DOHH2 (cell line): ENCODE results near the gene ZFHX2.

Source experiments
- EZH2phosphoT487 ChIP-seq: fragments of 200-600 bp; sonication (generic); IDR thresholded peaks from 2 replicates; pipeline ENCODE4 v1.6.1; 2017; ENCODE audit warnings: borderline replicate concordance, mild to moderate bottlenecking, antibody characterized with exemption, low read length, moderate library complexity, mixed read lengths
- TF ChIP-seq, protein P1 (sequence below): fragments of 200-600 bp; sonication (generic); IDR thresholded peaks from one replicate; pipeline ENCODE4 v1.5.1; 2014; ENCODE audit warnings: antibody characterized with exemption, mild to moderate bottlenecking, low read depth, low read length; ENCODE audit not compliant: poor library complexity, severe bottlenecking

DNA sequence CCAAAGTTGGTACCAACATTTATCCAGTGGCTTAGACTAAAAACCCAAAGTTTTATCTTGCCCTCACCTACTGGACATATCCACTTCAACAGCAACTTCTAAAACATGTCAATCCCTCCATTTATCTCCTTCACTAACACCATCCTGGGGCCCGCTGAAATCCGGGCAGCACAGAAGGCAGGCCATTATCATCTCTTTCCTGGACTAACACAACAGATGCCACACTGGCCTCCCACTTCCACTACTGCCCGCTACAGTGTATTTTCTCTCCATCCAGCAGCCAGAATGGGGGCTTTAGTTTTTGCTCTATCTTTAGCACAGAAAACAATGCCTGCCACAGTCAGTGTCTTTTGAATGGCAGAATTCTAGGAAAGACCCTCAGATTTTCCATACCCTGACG is 15.6 kb downstream of the ZFHX2 start:
- TF ChIP-seq, protein P1, sequence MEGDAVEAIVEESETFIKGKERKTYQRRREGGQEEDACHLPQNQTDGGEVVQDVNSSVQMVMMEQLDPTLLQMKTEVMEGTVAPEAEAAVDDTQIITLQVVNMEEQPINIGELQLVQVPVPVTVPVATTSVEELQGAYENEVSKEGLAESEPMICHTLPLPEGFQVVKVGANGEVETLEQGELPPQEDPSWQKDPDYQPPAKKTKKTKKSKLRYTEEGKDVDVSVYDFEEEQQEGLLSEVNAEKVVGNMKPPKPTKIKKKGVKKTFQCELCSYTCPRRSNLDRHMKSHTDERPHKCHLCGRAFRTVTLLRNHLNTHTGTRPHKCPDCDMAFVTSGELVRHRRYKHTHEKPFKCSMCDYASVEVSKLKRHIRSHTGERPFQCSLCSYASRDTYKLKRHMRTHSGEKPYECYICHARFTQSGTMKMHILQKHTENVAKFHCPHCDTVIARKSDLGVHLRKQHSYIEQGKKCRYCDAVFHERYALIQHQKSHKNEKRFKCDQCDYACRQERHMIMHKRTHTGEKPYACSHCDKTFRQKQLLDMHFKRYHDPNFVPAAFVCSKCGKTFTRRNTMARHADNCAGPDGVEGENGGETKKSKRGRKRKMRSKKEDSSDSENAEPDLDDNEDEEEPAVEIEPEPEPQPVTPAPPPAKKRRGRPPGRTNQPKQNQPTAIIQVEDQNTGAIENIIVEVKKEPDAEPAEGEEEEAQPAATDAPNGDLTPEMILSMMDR: no peak
- TF ChIP-seq EZH2phosphoT487: no peak
